ENCODE data around the gene DTD1.

The DTD1 gene

GRCh38 chr20:18571578-18571977 lies 16.3 kb upstream of the DTD1 start:
- no peaks in the 10 kb centered on the region for H3K27me3 ChIP-seq
- TF ChIP-seq CTCF (IDR thresholded peaks at IDR 0.05): no peak
- H3K4me1 ChIP-seq (ENCODE audit: control insufficient read depth in 1 of 2, insufficient read depth in 1 of 2, low read depth in 1 of 2, low read length in 1 of 2): peaks cover 25 to 26% of the 10 kb centered on the region in 2 experiments
- peaks cover 15% of the 10 kb centered on the region for H3K36me3 ChIP-seq
- no peaks in the 10 kb centered on the region for H3K9me3 ChIP-seq
- peak overlapping the region; percentile 74 for H3K27ac ChIP-seq
- peak overlapping the region in 1 of 2 experiments; percentile 10 for H3K4me3 ChIP-seq (ENCODE audit: low read depth in 1 of 2, low read length in 1 of 2)

- H3K27ac ChIP-seq: no peak overlapping the region
- no peaks in the 10 kb centered on the region for H3K9me3 ChIP-seq
- no peaks in the 10 kb centered on the region for H3K27me3 ChIP-seq
- H3K36me3 ChIP-seq: no peaks in the 10 kb centered on the region
- no peak overlapping the region for H3K4me3 ChIP-seq (ENCODE audit: low read depth in 1 of 2, low read length in 1 of 2)
- no peak for TF ChIP-seq CTCF (IDR thresholded peaks at IDR 0.05)
- no peaks in the 10 kb centered on the region for H3K4me1 ChIP-seq (ENCODE audit: control insufficient read depth in 1 of 2, insufficient read depth in 1 of 2, low read depth in 1 of 2, low read length in 1 of 2)
Observed at GRCh38 chr20:18577942-18578341, 9.9 kb upstream of the DTD1 start.

GRCh38 chr20:18578581-18578980 lies 9.3 kb upstream of the DTD1 start:
- Histone ChIP-seq H3K27ac (no peak overlapping the region), H3K9me3 (no peaks in the 10 kb centered on the region), H3K27me3 (no peaks in the 10 kb centered on the region), H3K36me3 (no peaks in the 10 kb centered on the region), H3K4me3 (ENCODE audit: low read depth in 1 of 2, low read length in 1 of 2) (no peak overlapping the region), H3K4me1 (ENCODE audit: control insufficient read depth in 1 of 2, insufficient read depth in 1 of 2, low read depth in 1 of 2, low read length in 1 of 2) (no peaks in the 10 kb centered on the region)
- no peak for TF ChIP-seq CTCF (IDR thresholded peaks at IDR 0.05)

- Histone ChIP-seq H3K36me3 (no peaks in the 10 kb centered on the region), H3K9me3 (no peaks in the 10 kb centered on the region), H3K4me1 (ENCODE audit: control insufficient read depth in 1 of 2, insufficient read depth in 1 of 2, low read depth in 1 of 2, low read length in 1 of 2) (no peaks in the 10 kb centered on the region), H3K27me3 (no peaks in the 10 kb centered on the region), H3K27ac (no peak overlapping the region), H3K4me3 (ENCODE audit: low read depth in 1 of 2, low read length in 1 of 2) (no peak overlapping the region)
- no peak for TF ChIP-seq CTCF (IDR thresholded peaks at IDR 0.05)
Observed at GRCh38 chr20:18580012-18580411, 7.8 kb upstream of the DTD1 start.

GRCh38 chr20:18585134-18585533 lies 2.7 kb upstream of the DTD1 start:
- H3K9me3 ChIP-seq: no peaks in the 10 kb centered on the region
- H3K27ac ChIP-seq: no peak overlapping the region

More at GRCh38 chr20:18585134-18585533, 2.7 kb upstream of the DTD1 start:
- Histone ChIP-seq H3K4me3 (ENCODE audit: low read depth in 1 of 2, low read length in 1 of 2) (no peak overlapping the region), H3K27me3 (peaks cover 4% of the 10 kb centered on the region), H3K36me3 (no peaks in the 10 kb centered on the region), H3K4me1 (ENCODE audit: control insufficient read depth in 1 of 2, insufficient read depth in 1 of 2, low read depth in 1 of 2, low read length in 1 of 2) (peaks cover 7 to 8% of the 10 kb centered on the region in 2 experiments)
- no peak for TF ChIP-seq CTCF (IDR thresholded peaks at IDR 0.05)
